ENCODE measurements around the gene PRC1.

The PRC1 gene

DNA sequence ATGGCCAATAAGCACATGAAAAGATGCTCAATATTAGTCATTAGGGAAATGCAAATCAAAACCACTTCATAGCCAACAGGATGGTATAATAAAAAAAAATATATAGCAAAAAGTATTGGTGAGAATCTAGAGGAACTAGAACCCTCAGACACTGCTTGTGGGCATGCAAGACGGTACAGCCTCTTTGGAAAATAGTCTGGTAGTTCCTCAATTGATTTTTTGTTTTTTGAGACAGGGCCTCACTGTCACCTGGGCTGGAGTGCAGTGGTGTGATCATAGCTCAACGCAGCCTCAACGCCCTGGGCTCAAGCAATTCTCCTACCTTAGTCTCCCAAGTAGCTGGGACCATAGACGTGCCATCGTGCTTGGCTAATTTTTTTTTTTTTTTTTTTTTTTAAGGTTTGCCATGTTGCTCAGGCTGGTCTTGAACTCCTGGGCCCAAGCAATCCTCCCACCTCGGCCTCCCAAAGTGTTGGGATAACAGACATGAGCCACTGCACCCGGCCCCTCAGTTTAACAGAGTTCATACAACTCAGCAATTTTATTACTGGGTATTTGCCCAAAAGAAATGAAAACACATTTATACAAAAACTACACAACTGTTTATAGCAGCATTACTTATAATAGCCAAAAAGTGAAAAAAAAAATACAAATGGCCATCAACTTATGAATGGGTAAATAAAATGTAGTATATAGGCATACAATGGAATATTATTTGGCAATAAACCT lies 5.1 kb downstream of the PRC1 start:
- DNase-seq (ENCODE audit: extremely low read depth in 1 of 2, low read depth in 1 of 2) = no peak

DNA sequence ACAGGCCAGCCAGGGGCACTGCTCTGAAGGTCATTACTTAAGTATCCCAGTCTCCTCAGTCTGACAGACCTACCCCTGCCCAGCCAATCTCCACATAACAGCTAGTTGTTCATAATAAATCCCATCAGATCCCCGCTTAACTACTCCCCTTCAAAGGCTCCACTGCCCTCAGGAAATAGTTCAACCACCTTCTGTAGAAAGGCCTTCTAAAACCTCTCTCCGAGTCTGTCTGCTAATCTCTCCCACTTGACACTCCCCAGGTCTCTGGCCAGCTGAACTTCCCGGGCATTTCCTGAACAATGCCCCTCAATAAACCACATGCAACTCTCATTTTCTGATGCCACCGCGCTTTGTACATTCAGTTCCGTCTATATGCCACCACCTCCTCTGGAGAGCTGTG lies 6.0 kb downstream of the PRC1 start:
- no peak for DNase-seq (ENCODE audit: extremely low read depth in 1 of 2, low read depth in 1 of 2)

DNA sequence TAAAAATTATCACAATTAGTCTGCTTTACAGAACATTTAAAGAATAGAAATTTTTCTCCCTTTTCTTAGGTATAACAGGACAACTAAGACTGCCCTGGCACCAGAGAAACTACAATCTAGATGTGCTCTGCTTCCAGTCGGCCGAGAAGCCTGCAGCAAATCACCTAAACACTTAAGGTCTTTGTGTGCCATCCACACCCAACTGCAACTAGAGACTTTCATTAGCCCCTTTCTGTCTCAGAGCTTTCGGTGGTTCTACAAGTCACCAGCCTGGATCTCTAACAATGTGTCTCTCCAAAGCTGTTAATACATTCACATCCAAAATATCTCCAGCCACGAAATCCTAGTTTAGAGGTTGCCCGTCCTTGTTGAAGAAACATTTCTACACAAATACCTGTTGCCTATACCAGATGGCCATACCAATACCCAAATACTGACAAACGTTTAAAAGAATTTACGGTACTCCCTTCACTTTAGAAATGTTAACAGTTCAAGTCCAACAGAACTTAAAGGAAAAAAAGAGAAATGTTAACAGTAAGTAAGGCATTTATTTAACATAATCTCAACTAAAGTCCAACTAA lies 6.7 kb downstream of the PRC1 start:
- no peak for DNase-seq (ENCODE audit: extremely low read depth in 1 of 2, low read depth in 1 of 2)

DNA sequence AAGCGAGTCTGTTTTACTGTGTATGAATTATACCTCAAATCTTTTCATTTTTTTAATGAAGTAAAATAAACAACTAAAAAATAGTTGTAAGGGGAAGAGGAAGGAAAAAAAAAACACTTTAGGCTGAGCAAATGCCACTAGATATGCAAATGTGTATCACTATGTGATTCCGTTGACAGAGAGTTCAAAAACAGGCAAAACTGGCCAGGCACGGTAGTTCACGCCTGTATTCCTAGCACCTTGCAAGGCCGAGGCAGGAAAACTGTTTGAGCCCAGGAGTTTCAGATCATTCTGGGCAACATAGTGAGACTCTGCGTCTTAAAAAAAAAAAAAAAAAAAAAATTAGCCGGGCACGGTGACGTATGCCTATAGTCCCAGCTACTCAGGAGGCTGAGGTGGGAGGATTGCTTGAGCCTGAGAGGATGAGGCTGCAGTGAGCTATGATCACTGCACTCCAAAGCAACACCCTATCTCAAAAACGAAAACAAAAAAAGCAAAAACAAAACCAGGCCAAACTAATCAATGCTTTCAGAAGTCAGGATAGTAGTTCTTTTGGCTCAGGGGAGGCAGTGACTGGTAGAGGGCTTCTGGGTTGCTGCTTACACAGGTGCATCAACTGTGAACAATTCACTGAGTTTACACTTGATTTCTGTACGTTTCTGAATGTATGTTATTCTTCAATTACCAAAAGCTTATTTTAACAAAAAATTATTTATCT lies 7.4 kb downstream of the PRC1 start:
- DNase-seq (ENCODE audit: extremely low read depth in 1 of 2, low read depth in 1 of 2) = no peak

DNA sequence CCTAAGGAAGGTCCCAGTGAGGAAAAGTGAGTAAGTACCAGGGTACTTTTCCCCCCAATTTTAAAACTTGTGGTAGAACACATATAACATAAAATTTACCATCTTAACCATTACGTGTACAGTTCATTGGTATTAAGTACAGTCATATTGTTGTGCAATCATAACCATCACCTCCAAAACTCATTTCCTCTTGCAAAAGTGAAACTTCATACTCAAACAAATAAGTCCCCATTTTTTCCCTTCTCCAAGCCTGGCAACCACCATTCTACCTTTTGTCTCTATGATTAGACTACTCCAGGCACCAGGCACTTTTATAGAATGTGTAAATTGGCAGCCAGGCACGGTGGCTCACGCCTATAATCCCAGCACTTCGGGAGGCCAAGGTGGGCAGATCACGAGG lies 12.2 kb downstream of the PRC1 start:
- DNase-seq (ENCODE audit: extremely low read depth in 1 of 2, low read depth in 1 of 2) = no peak

DNA sequence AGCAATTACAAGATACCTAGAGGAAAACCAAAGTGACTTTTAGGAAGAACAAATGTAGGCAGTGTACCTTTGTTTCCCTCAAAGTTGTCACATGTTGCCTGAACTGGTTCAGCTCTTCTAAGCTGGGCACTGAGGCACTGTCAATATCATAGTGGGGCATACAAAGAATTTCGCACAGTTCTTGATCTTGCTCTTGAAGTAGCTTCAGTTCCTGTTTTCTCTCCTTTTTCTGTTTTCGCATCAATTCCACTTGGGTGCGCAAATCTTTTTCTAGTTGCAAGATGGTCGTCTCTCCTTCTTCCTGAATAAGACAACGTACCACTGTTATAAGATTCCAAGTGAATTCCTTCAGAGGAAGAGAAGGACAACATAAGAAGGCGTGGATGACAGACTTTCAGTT lies 12.7 kb downstream of the PRC1 start:
- no peak for DNase-seq (ENCODE audit: extremely low read depth in 1 of 2, low read depth in 1 of 2)

DNA sequence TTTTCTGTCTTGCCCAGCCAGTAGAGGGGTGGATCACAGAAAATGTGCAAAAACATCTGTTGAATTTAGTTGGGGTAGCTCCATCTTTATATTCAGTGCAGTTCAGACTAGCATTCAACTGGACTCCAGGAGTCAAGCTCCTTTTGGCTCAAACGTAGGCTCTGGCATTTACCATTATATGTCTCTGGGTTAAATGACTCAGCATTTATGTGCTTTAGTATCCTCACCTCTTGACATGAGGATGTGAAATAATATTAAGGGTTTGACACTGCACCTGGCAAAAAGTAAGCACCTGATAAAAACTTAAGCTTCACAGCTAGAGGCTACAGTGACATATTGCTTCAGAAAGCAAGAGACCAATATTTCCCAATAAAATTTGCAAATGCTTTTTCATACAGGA lies 14.8 kb downstream of the PRC1 start:
- no peak for DNase-seq (ENCODE audit: extremely low read depth in 1 of 2, low read depth in 1 of 2)

DNA sequence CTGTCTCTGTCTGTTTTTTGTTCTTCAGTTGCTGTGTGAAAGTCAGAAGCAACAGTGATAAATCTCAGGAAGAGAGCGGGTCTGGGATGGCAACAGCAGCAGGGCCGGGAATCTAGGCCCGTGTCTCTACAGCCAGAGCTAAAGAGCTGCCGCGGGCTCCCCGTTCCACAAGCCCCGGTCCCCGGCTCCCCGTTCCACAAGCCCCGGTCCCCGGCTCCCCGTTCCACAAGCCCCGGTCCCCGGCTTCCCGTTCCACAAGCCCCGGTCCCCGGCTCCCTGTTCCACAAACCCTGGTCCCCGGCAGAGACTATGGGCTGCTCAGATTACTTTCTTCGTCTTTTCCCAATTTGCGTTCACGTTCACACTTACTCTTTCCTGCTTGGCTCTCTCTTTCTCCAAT lies 20.1 kb downstream of the PRC1 start:
- no peak for DNase-seq (ENCODE audit: extremely low read depth in 1 of 2, low read depth in 1 of 2)

DNA sequence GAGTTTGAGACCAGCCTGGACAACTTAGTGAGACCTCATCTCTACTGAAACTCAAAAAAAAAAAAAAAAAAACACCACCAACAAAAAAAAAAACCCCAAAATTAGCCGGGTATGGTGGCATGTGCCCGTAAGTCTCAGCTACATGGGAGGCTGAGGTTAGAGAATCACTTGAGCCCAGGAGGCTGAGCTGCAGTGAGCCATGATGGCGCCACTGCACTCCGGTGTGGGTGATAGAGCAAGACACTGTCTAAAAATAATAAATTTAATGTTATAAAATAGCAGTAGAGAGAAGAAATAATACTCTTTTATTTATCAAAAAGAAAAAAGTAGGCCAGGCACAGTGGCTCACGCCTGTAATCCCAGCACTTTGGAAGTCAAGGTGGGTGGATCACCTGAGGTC lies 22.2 kb downstream of the PRC1 start:
- no peak for DNase-seq (ENCODE audit: extremely low read depth in 1 of 2, low read depth in 1 of 2)

DNA sequence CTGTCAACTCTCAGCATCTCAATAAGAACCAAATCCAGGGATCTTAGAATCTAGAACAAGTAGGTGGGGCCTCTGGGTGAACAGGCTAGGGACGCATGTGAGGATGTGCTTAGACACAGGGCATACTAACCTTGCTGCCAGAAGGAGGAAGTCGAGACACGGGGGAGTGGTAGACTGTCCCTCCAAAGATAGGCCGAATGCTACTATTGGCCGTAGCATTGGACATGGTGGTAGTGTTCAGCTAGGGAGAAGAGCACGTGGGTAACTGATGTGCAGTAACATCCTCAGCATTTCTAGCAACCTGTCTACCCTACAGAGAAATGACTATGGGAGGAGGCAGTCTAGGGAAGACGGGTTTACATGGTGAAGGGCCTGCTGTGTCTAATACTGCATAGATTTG lies 24.1 kb downstream of the PRC1 start:
- no peak for DNase-seq (ENCODE audit: extremely low read depth in 1 of 2, low read depth in 1 of 2)

DNA sequence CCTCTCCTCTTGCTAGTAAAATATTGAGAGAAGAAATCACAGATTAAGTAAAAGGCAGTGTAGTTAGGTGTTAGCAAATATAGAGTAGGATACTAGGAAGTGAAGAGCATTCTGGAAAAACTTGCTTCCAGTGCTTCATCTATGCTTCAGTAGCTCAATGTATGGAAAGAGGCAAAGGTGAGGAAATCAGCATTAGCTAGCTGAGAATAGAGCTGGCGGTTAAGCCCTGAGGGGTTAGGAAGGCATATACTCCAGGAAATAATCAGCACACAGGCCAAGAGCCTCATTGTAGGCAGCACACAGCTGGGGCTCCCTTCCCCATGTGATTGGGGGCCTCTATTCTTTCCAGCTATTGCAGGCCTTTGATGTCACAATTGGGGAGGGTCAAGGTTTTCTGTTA lies 25.9 kb downstream of the PRC1 start:
- DNase-seq (ENCODE audit: extremely low read depth in 1 of 2, low read depth in 1 of 2) = no peak

DNA sequence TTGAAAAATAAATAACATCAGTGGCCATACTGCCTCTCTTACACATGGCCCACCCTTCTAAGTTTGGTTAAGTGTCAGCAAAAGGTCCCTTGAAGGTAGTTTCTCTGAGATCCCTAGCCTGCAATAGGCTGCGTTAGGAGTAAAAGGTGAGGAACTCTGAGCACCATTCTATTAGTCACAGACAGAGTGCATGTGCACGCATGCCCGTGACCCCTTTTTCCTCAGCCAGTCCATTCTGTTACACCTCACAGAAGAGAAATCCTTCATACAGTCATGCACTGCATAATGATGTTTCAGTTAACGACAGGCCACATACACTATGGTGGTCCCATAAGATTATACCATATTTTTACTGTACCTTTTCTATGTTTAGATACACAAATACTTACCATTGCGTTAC lies 27.1 kb downstream of the PRC1 start:
- DNase-seq (ENCODE audit: extremely low read depth in 1 of 2, low read depth in 1 of 2) = no peak

DNA sequence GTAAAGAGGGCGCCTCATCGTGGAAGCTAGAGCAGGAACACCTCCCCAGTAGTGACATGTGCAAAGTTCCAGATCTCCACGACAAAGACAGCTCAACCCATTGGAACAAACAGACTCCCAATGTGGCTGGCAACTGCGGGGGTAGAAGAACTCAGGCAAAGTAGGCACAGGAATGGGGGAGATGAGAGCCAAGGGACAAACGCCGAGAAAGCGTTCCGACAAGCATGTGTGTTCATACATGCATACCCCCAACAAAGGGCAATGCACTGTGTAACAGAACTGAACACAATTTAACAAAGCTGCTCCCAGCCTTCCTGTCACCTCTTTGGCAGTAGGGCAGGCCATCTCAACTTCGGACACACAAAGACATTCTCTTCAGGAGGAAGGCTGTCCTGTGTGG lies 28.1 kb downstream of the PRC1 start:
- no peak for DNase-seq (ENCODE audit: extremely low read depth in 1 of 2, low read depth in 1 of 2)

DNA sequence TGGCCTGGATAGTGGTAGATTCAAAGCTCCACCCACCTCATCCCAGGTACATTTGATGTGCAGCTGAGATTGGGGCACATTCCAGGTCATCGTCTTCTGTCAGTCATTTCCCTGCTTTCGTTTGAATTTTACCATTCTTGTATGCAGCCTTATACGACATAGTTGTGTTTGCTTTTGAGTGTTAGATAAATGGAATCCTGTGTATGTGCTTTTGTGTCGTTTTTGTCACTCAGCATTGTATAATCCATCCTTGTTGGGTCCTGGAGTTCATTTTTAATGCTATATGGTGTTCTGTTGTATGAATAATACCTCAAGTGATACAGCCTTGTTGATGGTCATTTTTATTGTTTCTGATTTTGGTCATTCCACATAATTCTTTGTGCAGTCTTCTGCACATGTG lies 32.3 kb downstream of the PRC1 start:
- no peak for DNase-seq (ENCODE audit: extremely low read depth in 1 of 2, low read depth in 1 of 2)

DNA sequence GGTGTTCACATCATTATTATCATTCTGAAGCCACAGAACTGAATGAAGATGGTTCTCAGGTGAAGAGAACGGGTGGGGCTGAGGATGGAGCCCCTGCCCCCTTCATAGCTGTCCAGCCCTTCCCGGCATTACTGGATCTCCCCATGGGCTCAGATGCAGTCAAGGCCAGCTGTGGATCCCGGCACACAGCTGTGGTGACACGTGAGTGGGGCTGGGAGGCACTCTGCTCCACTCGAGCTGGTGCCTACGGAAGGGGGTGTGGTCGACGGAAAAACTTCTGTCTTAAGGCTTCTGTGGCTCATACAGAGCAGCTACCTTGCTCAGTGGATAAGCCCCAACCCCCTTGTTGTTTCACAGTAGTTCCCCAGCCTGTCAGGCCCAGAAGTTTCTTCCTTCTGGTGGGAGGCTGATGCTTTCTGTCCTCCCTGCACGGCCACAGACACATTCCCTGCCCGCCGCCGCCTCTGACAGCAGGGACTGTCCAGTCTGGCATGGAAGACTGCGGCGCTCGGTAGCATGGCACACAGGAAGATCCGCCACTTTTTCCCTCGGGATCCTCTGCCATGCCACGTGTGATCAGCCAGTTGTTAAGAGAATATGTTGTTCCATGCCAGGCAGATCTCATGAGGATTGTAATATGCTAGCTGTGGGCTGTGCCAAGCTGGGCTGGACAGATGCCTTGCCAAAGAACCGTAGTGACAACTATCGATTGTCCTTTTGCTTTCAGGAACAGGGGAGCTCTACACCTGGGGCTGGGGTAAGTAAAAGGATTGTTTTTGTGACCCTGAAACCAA lies 33.8 kb downstream of the PRC1 start:
- no peak for DNase-seq (ENCODE audit: extremely low read depth in 1 of 2, low read depth in 1 of 2)

DNA sequence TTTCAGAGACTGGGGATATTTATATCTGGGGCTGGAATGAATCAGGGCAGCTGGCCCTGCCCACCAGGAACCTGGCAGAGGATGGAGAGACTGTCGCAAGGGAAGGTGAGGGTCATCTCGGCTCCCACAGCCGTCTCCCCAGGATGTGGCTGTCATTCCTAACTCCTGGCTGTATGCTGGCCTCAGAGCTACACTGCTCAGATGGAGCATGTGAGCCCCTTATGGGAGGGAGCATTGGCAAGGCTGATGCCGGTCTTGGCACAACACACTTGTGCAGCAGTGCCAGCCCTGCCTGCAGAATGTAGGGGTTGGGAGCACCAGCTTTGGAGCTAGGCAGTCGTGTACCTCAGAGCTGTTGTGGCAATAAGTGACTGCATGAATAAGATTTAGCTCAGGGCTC lies 34.4 kb downstream of the PRC1 start:
- DNase-seq (ENCODE audit: extremely low read depth in 1 of 2, low read depth in 1 of 2) = no peak

DNA sequence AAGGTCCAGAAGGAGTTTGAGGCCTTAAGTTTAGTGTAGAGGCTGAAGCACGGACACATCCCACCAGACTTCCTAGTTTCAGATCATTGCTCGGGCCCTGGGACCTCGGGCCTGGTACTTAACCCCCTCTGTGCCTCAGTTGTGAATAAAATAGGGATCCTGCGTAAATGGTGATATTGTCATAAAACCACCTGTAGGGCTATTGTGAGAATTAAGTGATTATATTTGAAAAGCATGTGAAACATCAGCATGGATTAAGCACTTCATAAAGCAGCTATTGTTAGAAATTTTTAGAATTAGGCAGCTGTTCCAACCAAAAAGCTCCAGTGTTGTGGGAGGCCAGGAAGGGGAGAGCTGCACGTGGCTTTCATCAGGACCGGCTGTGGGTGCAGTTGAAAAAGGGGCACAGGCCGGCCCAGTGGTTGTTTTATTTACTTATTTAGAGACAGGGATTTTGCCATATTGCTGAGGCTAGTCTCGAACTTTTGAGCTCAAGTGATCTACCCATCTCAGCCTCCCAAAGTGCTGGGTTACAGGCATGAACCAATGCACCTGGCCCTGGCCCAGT lies 35.2 kb downstream of the PRC1 start:
- DNase-seq (ENCODE audit: extremely low read depth in 1 of 2, low read depth in 1 of 2) = no peak

DNA sequence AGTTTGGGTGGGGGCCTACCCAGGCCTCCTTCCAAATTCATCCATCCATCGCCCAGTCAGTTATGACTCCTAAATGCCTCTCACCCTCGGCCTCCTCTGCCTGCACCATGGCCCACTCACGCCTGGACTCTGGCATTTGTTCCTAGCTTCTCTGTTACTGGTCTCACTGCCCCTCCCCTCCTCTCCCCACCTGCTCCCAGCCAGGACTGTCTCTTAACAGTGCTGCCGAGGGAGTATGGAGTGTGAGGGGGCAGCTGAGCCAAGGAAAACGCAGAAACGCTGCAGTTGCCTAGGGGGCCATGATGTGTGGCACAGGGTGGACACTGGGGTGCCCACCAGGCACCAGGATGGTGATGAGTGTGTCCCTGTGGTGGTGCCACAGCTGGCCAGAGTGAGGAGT lies 36.5 kb downstream of the PRC1 start:
- no peak for DNase-seq (ENCODE audit: extremely low read depth in 1 of 2, low read depth in 1 of 2)

DNA sequence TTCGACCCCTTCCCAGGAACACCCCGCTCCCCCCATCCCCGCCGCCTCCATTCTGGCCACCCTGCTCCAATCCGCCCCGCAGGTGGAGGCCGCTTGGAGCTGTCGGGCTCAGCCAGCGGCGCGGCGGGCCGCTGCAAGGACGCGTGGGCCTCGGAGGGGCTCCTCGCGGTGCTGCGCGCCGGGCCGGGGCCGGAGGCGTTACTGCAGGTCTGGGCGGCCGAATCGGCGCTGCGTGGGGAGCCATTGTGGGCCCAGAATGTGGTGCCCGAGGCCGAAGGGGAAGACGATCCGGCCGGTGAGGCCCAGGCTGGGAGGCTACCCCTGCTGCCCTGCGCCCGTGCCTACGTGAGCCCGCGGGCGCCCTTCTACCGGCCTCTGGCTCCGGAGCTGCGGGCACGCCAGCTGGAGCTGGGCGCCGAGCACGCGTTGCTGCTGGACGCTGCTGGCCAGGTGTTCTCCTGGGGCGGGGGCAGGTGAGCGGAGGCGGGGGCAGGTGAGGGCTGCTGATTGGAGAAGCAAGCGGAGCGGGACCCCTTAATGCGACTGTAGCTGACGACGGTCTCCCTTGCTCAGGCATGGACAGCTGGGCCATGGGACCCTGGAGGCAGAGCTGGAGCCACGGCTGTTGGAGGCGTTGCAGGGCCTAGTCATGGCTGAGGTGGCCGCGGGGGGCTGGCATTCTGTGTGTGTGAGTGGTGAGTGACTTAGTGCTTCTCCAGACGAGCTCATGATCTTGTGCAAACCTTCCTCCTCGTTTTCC lies 37.1 kb downstream of the PRC1 start:
- DNase-seq (ENCODE audit: extremely low read depth in 1 of 2, low read depth in 1 of 2) = no peak

DNA sequence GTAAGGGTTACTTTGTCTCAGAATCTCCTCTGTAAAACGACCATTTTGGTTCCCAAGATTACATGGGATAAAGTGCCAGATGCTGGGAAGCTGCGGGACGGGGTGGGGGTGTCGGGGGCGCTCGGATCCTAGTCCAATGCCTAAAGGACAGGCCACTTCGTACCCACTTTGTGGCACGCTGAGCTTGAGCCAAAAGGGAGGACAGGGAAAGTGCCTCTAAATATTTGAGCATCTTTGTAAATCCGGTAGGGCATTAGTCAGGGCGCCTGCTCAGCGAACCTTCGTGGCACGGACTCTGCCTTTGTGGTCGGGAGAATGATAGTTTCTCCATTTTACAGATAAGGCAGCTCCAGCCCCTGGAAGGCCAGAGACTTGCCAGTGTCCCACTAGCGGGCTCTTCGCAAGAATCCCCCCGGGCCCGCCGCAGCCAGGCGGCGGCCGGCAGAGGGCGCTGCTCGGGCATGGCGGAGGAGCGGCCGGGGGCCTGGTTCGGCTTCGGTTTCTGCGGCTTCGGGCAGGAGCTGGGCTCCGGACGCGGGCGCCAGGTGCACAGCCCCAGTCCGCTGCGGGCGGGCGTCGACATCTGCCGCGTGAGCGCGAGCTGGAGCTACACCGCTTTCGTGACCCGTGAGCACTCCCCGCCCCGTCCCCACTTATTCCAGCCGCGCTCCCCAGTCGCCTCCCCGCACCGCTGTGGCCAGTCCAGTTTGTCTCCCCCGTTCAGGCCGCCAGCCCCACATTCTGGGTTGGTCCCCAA lies 37.9 kb downstream of the PRC1 start:
- peak in 1 of 2 donors; percentile 56 for DNase-seq (ENCODE audit: extremely low read depth in 1 of 2, low read depth in 1 of 2)

All from activated CD8-positive, alpha-beta memory T cell treated with anti-CD3 and anti-CD28 coated beads for 1 hour (primary cell).